HG02610 (cell line): ENCODE measurements around the gene SOX11.
"Not testable (repeated sequence)": the region's sequence is repeated elsewhere in the genome, so short reads cannot be mapped to it uniquely, and the experiment has no call there.

Source experiments
- ATAC-seq: cut with Tn5 transposase; IDR thresholded peaks from one replicate; pipeline ENCODE4 v1.9.1; 2021; ENCODE audit warnings: mild to moderate bottlenecking, moderate library complexity; ENCODE audit not compliant: unreplicated experiment

The SOX11 gene

DNA sequence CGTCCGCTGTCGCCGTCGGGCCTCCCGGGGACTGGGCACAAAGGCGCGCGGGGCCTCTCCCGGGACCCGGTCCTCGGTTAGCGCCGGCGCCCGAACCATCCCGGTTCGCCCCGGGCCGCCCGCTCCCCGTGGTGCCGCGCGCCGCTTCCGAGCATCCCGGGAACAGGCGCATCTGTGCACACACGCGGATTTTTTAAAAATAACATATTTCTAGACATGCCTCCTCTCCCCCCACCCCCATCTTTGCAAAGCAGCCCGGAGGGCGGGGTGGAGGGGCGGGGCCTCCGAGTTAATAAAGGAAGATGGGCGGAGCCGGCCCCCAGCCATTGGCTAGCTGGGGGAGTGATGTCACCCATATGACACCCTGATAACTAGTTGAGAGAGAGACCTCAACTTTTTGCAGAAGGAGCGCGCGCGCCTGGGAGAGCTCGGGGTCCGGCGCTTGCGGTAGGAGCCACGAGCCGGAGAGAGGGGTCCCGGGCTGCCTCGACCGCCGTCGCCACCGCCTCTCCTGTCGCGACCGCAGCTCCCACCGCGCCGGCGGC is at the start of gene SOX11:
Gene SOX11 (plus strand): TSS at position 400 of the 545 bp plus-strand sequence. CDS start 338 bp downstream, outside the sequence.
- ATAC-seq: no peak

DNA sequence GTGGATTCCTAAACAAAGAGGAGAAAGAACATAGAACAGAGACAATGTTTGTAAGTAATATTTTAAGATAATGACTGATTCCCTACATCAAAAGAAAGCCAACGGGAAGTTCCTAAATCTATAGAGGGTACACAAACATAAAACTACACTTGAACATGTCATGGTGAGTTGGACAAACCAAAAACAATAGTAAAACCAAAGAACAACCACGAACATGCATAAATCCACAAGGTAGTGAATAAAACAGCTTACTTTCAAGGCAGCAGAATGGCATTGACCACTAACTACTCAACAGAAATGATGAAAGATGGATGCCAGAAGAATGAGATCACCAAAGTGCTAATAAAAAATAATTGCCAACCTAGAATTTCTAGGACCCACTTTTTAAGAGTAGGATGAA is 39.5 kb upstream of the SOX11 start:
- ATAC-seq: not testable (repeated sequence)

DNA sequence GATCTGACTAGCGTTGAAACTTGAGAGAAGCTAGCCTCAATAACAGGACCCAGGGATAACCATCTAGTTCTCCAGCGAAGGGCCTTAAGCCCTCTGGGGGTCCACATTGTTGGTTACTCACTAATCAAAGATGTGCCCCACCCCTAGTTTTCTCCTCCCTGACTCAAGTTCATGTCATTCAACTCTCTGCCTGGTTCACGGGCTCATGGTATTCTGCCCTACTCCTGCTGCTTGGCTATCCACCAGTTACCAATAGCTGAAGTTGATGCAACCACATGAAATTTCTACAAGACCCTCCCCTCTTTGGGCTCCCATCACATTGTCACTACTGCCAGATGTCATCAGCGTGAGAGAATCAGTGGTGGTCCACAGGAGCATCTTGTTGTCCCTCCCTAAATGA is 38.4 kb upstream of the SOX11 start:
- ATAC-seq: not testable (repeated sequence)

- no peak for ATAC-seq
These were observed 35.0 kb upstream of the SOX11 start for GRCh38 chr2:5657231-5657630.

DNA sequence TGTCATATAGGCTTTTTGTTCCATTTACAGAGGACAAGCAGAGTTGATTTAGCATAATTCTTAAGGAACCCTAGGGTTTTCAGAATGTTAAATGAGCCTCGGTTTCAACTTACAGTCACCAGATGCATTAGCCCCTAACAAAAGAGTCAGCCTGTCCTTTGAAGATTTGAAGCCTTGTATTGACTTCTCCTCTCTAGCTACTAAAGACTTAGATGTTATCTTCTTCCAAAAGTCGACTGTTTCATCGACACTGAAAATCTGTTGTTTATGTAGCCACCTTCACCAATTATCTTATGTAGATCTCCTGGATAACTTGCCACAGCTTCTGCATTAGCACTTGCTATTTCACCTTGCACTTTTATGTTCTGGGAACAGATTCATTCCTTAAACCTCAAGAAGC is 31.6 kb upstream of the SOX11 start:
- no peak for ATAC-seq

- ATAC-seq: peak; percentile 64
These were observed 30.8 kb upstream of the SOX11 start for GRCh38 chr2:5661362-5661761.

DNA sequence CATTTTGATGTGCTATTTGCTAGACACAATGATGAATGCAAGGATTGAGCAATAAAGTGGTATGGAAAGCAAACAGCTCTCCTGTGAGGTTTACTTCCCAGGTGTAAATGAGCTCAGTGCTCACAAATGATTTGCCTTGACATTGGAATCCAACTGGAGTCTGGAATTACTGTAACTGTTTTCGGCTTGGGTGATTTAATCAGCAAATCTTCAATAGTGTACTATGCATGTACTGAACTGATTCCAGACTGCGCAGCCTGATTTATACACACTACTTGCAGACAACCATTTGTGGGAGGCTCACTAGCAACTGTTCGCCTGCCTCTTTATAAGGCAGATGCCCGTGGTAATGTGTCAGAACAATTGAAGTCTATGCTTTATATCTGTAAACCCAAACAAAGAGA is 27.9 kb upstream of the SOX11 start:
- ATAC-seq: no peak

DNA sequence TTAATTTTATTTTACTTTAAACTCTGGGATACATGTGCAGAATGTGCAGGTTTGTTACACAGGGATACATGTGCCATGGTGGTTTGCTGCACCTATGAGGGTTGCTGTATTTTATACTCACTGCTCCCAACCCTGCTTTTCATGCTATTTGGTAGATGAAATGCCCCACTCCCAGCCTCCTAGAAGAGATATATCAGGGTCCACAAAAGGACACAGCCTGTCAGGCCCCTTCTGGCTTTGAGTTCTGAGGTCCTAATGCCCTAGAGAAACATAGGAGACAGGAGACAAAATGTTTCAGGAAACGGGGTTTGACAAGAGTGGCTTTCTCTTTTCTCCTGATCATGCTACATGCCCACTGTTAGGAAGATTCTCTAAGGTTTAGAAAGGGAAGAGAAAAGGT is 27.1 kb upstream of the SOX11 start:
- no peak for ATAC-seq

DNA sequence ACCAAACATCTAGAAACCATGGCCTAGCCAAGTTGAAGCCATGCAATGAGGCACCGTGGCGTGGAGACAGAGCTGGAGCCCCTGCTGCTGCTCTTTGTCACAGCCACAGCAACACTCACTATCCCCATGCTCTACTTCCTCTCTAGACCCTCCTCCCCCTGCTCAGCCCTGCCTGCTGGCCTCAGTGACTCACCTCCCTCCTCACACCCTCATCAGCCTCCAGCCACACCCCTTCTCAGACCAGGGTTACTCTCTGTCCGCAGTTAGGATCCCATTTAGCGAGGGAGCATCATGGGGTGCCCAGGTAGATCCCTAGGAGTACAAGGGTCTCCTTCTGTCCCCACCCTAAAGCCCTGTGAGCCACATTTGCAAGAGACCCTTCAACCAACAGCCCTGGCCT is 25.4 kb upstream of the SOX11 start:
- no peak for ATAC-seq

GRCh38 chr2:5667655-5668054 is 24.5 kb upstream of the SOX11 start:
- not testable (repeated sequence) for ATAC-seq

DNA sequence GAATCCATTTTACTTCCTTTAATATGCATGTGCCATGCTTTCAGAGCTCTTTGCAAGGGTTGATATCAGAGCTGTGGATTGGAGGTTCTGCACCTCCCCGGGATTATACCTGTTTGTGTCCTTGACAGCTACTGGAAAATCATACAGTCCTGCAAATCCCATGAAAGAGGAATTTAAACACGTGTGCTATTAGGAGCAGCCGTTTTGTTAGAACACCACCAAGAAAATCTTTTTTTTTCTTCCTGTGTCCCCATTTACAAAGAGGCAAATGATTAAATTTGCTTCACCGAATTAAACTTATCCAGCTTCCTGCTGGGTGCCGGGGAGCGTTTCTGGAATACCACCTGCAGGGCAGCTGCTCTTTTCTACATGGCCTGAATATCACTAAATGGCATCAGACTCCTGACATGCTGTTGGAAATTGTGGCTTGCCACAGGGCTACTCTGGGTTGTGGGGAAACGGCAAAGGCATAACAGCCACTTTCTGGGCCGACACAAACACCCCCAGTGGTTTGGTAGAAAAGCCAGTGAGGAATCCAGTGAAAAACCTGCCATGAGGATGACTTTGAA is 23.4 kb upstream of the SOX11 start:
- no peak for ATAC-seq

- no peak for ATAC-seq
These were observed 19.4 kb upstream of the SOX11 start for GRCh38 chr2:5672749-5673144.

DNA sequence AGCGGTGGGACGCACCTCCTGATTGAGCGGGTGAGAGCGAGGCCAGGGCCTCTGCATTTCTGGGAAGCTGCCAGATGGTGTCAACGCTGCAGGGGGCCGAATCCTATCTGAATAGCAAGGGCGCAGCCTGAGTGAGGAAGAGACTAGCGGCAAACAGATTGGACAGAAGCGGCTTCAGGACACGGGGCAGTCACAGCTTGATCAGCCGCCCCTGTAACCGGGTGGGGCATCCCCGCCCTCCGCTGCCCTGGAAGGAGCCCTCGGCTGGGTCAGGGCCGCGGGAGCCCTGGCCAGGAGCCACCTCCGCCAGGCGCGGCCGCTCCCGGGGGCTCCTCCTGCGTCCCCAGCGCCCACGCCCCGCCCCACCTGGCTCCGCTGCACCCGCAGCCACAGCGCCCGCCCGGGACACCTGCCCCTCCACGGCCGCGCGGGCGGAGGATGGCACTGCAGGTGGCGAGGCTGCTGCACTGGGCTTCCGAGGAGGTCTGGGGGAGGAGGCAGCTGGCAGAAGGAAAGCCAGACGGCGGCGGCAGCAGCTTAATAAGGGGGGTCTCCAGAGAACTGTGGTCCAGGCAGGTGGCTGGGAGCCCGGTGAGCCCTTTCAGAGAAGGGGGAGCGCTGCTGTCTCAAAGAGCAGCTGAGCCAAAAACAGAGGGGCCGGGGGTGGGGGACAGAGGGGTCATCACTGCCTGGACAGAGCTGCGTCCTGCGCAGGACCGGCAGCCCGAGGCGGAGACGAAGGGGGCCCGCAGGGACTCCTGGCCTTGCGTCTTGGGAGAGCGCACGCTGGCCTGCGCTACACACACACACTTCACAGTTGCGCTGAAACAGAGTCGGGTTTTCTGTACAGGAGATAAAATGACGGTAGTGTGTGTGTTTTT is 18.8 kb upstream of the SOX11 start:
- ATAC-seq: no peak

- no peak for ATAC-seq
These were observed 18.2 kb upstream of the SOX11 start for GRCh38 chr2:5674026-5674340.

DNA sequence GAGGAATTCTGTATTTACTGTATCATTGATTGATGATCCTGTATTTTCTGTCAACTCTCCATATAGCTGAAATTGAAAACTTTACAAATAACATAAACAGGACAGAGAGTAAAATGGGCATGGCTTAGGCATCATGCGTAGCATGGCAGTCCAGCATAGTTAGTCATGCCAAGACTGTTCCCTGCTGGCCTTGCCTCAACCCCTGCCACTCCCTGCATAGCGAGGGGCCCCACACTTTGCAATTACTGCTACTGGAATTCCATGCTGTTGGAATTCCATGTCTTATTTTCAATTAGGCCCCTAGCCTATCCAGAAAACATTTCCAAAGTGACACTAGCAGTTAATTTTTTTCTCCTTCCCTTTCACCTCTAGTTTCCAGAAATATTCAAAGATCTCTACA is 15.1 kb upstream of the SOX11 start:
- ATAC-seq: no peak

DNA sequence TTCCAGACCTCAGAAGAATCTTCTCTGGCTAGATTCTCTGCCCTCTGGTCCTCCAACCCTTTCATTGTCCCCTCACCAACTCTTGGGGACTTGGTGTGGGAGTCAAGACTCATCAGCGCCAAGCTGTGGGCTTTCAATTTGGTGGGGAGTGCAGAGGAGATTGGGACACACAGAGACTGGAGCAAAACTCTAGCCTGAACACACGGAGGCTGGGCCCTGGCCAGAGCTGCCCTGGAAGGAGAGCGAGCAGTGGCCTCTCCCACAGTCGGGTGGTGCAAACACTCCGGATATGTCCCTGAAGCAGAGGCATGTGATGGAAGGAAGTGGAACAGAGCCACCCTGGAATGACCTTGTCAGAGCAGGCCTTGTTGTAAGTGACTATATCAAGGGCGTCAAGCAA is 8.7 kb upstream of the SOX11 start:
- no peak for ATAC-seq

DNA sequence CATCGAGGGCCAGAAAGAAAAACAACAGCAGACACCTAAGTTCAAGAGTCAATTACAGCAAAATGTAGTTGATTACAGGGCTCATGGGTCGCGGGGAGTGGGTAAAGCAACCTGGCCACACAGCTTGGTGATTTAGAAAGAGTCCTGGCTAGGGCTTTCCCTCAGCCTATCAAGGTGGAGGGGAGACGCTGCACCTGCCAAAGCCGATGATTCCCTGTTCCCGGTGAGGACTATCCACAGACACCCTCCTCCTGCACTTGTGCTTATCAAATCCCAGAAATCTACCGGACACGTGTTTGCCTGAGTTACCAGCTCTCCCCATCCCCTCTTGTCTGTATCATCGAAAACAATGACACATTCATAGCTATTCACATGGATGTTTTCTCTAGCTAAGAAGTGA is 7.0 kb upstream of the SOX11 start:
- no peak for ATAC-seq

- no peak for ATAC-seq
These were observed 6.1 kb upstream of the SOX11 start for GRCh38 chr2:5686068-5686467.

DNA sequence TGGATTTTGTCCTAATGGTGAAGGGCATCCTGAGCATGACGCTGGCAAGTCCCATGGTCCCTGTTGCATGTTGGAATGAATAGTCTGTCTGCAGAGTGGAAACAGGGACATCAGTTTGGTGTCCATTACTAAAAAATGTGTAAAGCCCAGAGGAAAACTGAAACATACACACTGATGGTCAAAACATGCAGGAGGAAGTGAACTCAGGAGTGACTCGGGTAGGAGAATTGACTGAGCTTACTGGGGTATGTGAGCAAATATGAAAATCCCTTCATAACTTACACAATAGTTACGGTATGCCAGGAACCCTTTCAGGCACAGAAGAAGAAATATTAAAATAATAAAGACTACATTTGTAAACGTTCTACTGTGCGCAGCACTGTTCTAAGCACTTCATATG is 5.6 kb upstream of the SOX11 start:
- no peak for ATAC-seq

DNA sequence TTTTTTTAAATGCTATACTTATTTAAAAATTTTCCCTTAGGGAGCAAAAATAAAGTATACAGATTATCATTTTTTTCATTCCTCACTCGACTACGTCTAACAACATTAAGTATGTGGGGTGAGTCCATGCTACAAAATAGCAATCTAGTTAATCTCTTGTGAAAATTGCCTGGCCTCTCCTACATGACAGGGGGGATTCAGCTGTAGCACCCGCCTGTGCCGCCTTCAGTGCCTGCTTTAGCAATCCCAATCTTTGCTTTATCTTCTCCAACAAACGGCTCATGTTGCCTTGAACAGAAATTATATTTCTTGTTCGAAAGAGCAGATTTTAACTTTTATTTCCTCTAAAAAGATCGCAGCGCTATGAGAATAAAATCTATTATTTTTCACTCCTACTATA is 2.4 kb upstream of the SOX11 start:
- no peak for ATAC-seq

DNA sequence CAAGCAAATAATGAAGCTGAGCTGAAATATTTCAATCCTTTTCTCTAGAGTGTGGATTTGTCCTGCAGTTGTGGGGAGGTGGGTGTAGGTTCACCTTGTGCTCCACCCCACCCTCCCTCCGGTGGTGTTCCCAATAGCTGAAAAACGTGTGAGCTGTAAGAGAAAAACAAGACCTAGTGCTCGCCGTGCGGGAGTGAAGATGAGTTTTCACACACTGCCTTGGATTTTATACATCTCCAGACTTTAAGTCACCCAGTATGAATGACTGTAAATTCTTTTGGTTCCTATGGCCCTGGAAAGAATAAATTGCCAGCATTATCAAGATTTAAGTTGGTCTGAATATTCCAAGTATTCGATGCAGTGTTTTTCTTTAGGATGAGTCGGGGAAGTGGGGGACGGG is 1.9 kb upstream of the SOX11 start:
- ATAC-seq: no peak

GRCh38 chr2:5690718-5691220 is 1.4 kb upstream of the SOX11 start:
- ATAC-seq: no peak
